CD4-positive, CD25-positive, alpha-beta regulatory T cell (primary cell): ENCODE results near the gene POLN. TPM values are rescaled to one million over a fixed set of nuclear protein-coding genes. Genes with fewer than 3 reads are reported as not detected.

Source experiments
- ATAC-seq, 2 donors: fragments of 150-1000 bp; cut with Tn5 transposase; one replicate each; pipeline ENCODE4 v1.10.0; 2021; ENCODE audit warnings: low read depth in 2 of 2, moderate number of reproducible peaks in 2 of 2, moderate library complexity in 1 of 2
- DNase-seq, 3 donors: peaks; one replicate each; pipeline versions ENCODE4 v3.0.0 to v3.0.0-alpha.2; 2012 to 2022; ENCODE audit warnings: mixed read lengths in 1 of 3
- H3K27ac ChIP-seq: one replicate; pipeline ENCODE4 v1.7.0; 2013; ENCODE audit warnings: mild to moderate bottlenecking, low read length; ENCODE audit not compliant: insufficient read depth, poor library complexity, severe bottlenecking
- H3K27me3 ChIP-seq: one replicate; pipeline ENCODE4 v1.7.0; 2013; ENCODE audit warnings: low read length; ENCODE audit not compliant: control insufficient read depth, insufficient read depth
- H3K36me3 ChIP-seq: one replicate; pipeline ENCODE4 v1.7.0; 2013; ENCODE audit warnings: mild to moderate bottlenecking, low read length, moderate library complexity; ENCODE audit not compliant: control insufficient read depth, insufficient read depth
- H3K4me1 ChIP-seq: 2 replicates; pipeline ENCODE4 v1.7.0; 2013; ENCODE audit warnings: mild to moderate bottlenecking, low read length; ENCODE audit not compliant: insufficient read depth, control insufficient read depth, poor library complexity, severe bottlenecking
- H3K4me3 ChIP-seq: one replicate; pipeline ENCODE4 v1.7.0; 2013; ENCODE audit warnings: low read depth, mild to moderate bottlenecking, low read length, moderate library complexity
- H3K9me3 ChIP-seq, 2 experiments: 1 replicate in 1 of 2; 2 replicates in 1 of 2; pipeline ENCODE4 v1.7.0; 2013; ENCODE audit warnings: low read length in 2 of 2, mild to moderate bottlenecking in 1 of 2, moderate library complexity in 1 of 2; ENCODE audit not compliant: control insufficient read depth in 2 of 2
- H3K27ac Mint-ChIP-seq, 3 donors: one replicate each; pipeline ENCODE4 v1.8.0; 2020 to 2022; ENCODE audit warnings: mild to moderate bottlenecking in 3 of 3, mixed read lengths in 3 of 3, moderate library complexity in 2 of 3
- H3K27me3 Mint-ChIP-seq: one replicate; pipeline ENCODE4 v1.8.0; 2022; ENCODE audit warnings: mild to moderate bottlenecking, mixed read lengths
- H3K36me3 Mint-ChIP-seq: one replicate; pipeline ENCODE4 v1.8.0; 2020; ENCODE audit warnings: mixed read lengths
- H3K4me1 Mint-ChIP-seq, 4 donors: one replicate each; pipeline ENCODE4 v1.8.0; 2020 to 2022; ENCODE audit warnings: mixed read lengths in 4 of 4, mild to moderate bottlenecking in 1 of 4
- H3K4me3 Mint-ChIP-seq, 4 donors: one replicate each; pipeline ENCODE4 v1.8.0; 2020 to 2022; ENCODE audit warnings: mild to moderate bottlenecking in 4 of 4, mixed read lengths in 4 of 4, moderate library complexity in 3 of 4
- H3K9me3 Mint-ChIP-seq, 7 donors: one replicate each; pipeline ENCODE4 v1.8.0; 2020 to 2022; ENCODE audit warnings: mixed read lengths in 7 of 7, mild to moderate bottlenecking in 3 of 7, moderate library complexity in 2 of 7
- polyA plus RNA-seq, 4 donors: library from polyadenylated mRNA; unstranded; fragments of 300-500 nt; fragmentation: Illumina TruSeq; gene quantifications; one replicate each; pipeline ENCODE4 v1.2.3, GENCODE V29; 2021
- total RNA-seq: library from RNA; stranded (reverse); gene quantifications from one replicate; pipeline ENCODE4 v1.2.3, GENCODE V29; 2022

The POLN gene
- total and polyA plus RNA-seq, 5 donors from 2014 or later = 0.46 to 4.9 (median 0.94) TPM

- Mint-ChIP-seq H3K4me1 (peaks cover 0 to 17% (median 12%) of the 10 kb centered on the region in 4 donors), H3K27ac (peak overlapping the region in 2 of 3 donors; percentile 29 to 85), H3K4me3 (peak overlapping the region in 1 of 4 donors; percentile 48)
These were observed 99.1 kb downstream of the POLN start for GRCh38 chr4:2142630-2143427.

GRCh38 chr4:2141762-2142451, 100.0 kb downstream of the POLN start:
- Mint-ChIP-seq H3K27me3 (peaks cover 4% of the 10 kb centered on the region), H3K27ac (peak overlapping the region in 2 of 3 donors; percentile 84 to 85), H3K4me3 (peak overlapping the region in 1 of 4 donors; percentile 26), H3K4me1 (peaks cover 0 to 20% (median 12%) of the 10 kb centered on the region in 4 donors), H3K36me3 (no peaks in the 10 kb centered on the region), H3K9me3 (peaks cover 0 to 2% (median 0%) of the 10 kb centered on the region in 7 donors)
- no peak overlapping the region for H3K27ac ChIP-seq
- ATAC-seq (no peak), DNase-seq (peak in 1 of 3 donors; percentile 19)
- no peaks in the 10 kb centered on the region for H3K27me3 ChIP-seq
- H3K36me3 ChIP-seq = no peaks in the 10 kb centered on the region
- no peak overlapping the region for H3K4me3 ChIP-seq
- no peaks in the 10 kb centered on the region for H3K9me3 ChIP-seq
- no peaks in the 10 kb centered on the region for H3K4me1 ChIP-seq

More at GRCh38 chr4:2142630-2143427, 99.1 kb downstream of the POLN start:
- no peaks in the 10 kb centered on the region for H3K4me1 ChIP-seq
- H3K27me3 Mint-ChIP-seq = peaks cover 4% of the 10 kb centered on the region
- no peak for ATAC-seq
- H3K4me3 ChIP-seq = no peak overlapping the region
- no peak overlapping the region for H3K27ac ChIP-seq
- no peaks in the 10 kb centered on the region for H3K36me3 Mint-ChIP-seq
- no peaks in the 10 kb centered on the region for H3K9me3 Mint-ChIP-seq
- no peaks in the 10 kb centered on the region for H3K27me3 ChIP-seq
- H3K36me3 ChIP-seq = no peaks in the 10 kb centered on the region
- no peak for DNase-seq
- no peaks in the 10 kb centered on the region for H3K9me3 ChIP-seq

- ATAC-seq = no peak
- no peak overlapping the region for H3K4me3 Mint-ChIP-seq
These were observed 100.7 kb downstream of the POLN start for GRCh38 chr4:2141022-2141761.

GRCh38 chr4:2138846-2139500, 102.9 kb downstream of the POLN start:
- Mint-ChIP-seq H3K27me3 (peaks cover 4% of the 10 kb centered on the region), H3K36me3 (no peaks in the 10 kb centered on the region), H3K4me3 (no peak overlapping the region), H3K4me1 (peaks cover 4 to 34% (median 19%) of the 10 kb centered on the region in 4 donors), H3K9me3 (peaks cover 0 to 8% (median 0%) of the 10 kb centered on the region in 7 donors), H3K27ac (no peak overlapping the region)
- H3K4me3 ChIP-seq = no peak overlapping the region
- ATAC-seq (no peak), DNase-seq (no peak)
- H3K36me3 ChIP-seq = no peaks in the 10 kb centered on the region
- H3K27ac ChIP-seq = no peak overlapping the region
- no peaks in the 10 kb centered on the region for H3K27me3 ChIP-seq
- H3K4me1 ChIP-seq = no peaks in the 10 kb centered on the region
- H3K9me3 ChIP-seq = no peaks in the 10 kb centered on the region

More at GRCh38 chr4:2141022-2141761, 100.7 kb downstream of the POLN start:
- H3K27ac ChIP-seq = no peak overlapping the region
- H3K9me3 ChIP-seq = no peaks in the 10 kb centered on the region
- DNase-seq = no peak
- Mint-ChIP-seq H3K27ac (peak overlapping the region in 2 of 3 donors; percentile 51 to 58), H3K36me3 (no peaks in the 10 kb centered on the region), H3K9me3 (peaks cover 0 to 2% (median 0%) of the 10 kb centered on the region in 7 donors), H3K4me1 (peaks cover 0 to 20% (median 12%) of the 10 kb centered on the region in 4 donors), H3K27me3 (peaks cover 4% of the 10 kb centered on the region)
- no peak overlapping the region for H3K4me3 ChIP-seq
- H3K4me1 ChIP-seq = no peaks in the 10 kb centered on the region
- no peaks in the 10 kb centered on the region for H3K27me3 ChIP-seq
- H3K36me3 ChIP-seq = no peaks in the 10 kb centered on the region

- no peaks in the 10 kb centered on the region for H3K36me3 Mint-ChIP-seq
- ATAC-seq = no peak
- no peaks in the 10 kb centered on the region for H3K36me3 ChIP-seq
- H3K4me1 ChIP-seq = no peaks in the 10 kb centered on the region
- H3K4me3 Mint-ChIP-seq = no peak overlapping the region
- peaks cover 0 to 15% (median 8%) of the 10 kb centered on the region in 7 donors for H3K9me3 Mint-ChIP-seq
- H3K27me3 ChIP-seq = no peaks in the 10 kb centered on the region
- H3K4me3 ChIP-seq = no peak overlapping the region
- no peak for DNase-seq
- H3K4me1 Mint-ChIP-seq = peaks cover 4 to 22% (median 9%) of the 10 kb centered on the region in 4 donors
- H3K27ac ChIP-seq = no peak overlapping the region
- peaks cover 8 to 15% of the 10 kb centered on the region in 2 experiments for H3K9me3 ChIP-seq
- H3K27ac Mint-ChIP-seq = no peak overlapping the region
- peaks cover 4% of the 10 kb centered on the region for H3K27me3 Mint-ChIP-seq
These were observed 105.2 kb downstream of the POLN start for GRCh38 chr4:2136726-2137125.

- Histone ChIP-seq H3K27ac (no peak overlapping the region), H3K27me3 (no peaks in the 10 kb centered on the region), H3K4me3 (no peak overlapping the region), H3K4me1 (no peaks in the 10 kb centered on the region), H3K36me3 (no peaks in the 10 kb centered on the region), H3K9me3 (peaks cover 13 to 20% of the 10 kb centered on the region in 2 experiments)
- DNase-seq (peak in 2 of 3 donors; percentile 20 to 81), ATAC-seq (peak in 1 of 2 donors; percentile 59)
- Mint-ChIP-seq H3K27ac (peak overlapping the region in 1 of 3 donors; percentile 28), H3K4me3 (peak overlapping the region in 1 of 4 donors; percentile 25), H3K4me1 (peaks cover 4 to 17% (median 7%) of the 10 kb centered on the region in 4 donors), H3K27me3 (peaks cover under 1% of the 10 kb centered on the region), H3K9me3 (peaks cover 0 to 21% (median 9%) of the 10 kb centered on the region in 7 donors), H3K36me3 (no peaks in the 10 kb centered on the region)
These were observed 106.8 kb downstream of the POLN start for GRCh38 chr4:2135083-2135482.

GRCh38 chr4:2132438-2132837, 109.5 kb downstream of the POLN start:
- Histone ChIP-seq H3K4me1 (no peaks in the 10 kb centered on the region), H3K27me3 (no peaks in the 10 kb centered on the region), H3K36me3 (no peaks in the 10 kb centered on the region), H3K4me3 (no peak overlapping the region), H3K9me3 (peaks cover 13 to 20% of the 10 kb centered on the region in 2 experiments), H3K27ac (no peak overlapping the region)
- DNase-seq = peak in 1 of 3 donors; percentile 43
- Mint-ChIP-seq H3K36me3 (peaks cover 3% of the 10 kb centered on the region), H3K27me3 (peaks cover 5% of the 10 kb centered on the region), H3K9me3 (peaks cover 0 to 21% (median 9%) of the 10 kb centered on the region in 7 donors), H3K4me1 (peaks cover 4 to 15% (median 7%) of the 10 kb centered on the region in 4 donors), H3K4me3 (no peak overlapping the region), H3K27ac (no peak overlapping the region)
- ATAC-seq = no peak
